VCaP (cell line): ENCODE results near the gene TP73.

ENCODE experiments used
- H3K27ac ChIP-seq: fragments of 450-650 bp; 2 replicates; pipeline ENCODE4 v1.5.1; 2017
- CTCF ChIP-seq: fragments of 450-650 bp; conservative IDR thresholded peaks from 2 replicates; pipeline ENCODE4 v1.5.1; 2017; ENCODE audit warnings: mild to moderate bottlenecking, moderate library complexity

Gene TP73

DNA sequence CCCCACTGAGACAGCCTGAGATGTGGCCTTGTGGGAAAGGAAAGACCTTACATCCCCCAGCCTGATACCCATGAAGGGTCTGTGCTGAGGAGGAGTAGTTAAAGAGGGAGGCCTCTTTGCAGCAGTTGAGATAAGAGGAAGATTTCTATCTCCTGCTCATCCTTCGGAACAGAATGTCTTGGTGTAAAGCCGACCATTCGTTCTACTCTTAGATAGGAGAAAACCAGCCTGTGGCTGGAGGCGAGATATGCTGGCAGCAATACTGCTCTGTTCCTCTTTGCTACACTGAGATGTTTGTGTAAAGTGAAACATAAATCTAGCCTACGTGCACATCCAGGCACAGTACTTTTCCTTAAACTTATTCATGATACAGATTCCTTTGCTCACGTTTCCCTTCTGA lies 98.4 kb downstream of the TP73 start:
- no peak overlapping the region for H3K27ac ChIP-seq
- no peak for TF ChIP-seq CTCF

DNA sequence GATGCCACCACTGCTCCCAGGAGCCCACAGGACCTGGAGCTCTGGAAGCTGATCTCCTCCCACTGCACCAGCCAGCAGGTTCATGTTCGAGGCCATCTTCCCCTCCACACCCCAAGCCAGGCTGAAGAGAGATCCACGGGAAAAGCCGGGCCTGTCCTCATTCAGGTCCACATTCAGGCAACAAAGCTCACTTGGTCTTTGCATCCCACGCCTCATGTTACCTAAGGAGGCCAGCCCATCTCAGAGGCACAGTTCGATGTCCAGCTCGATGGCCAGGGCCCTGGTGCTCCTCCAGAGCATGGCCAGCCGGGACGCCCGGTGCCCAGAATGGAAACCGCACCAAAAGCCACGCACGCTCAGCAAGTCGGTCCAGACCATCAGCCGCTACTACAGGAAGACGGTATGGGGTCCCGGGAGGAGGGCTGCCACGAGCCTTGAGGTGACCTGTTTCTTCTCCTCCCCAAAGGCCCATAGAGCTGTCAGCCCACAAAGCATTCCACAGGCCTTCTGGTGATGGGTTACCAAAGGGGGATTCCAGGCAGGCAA lies 100.2 kb downstream of the TP73 start, which contains the start of gene CCDC27:
Gene CCDC27 (plus strand): TSS at position 51 of the 546 bp plus-strand sequence. CDS start 32 bp downstream, at position 83.
- no peak for TF ChIP-seq CTCF
- H3K27ac ChIP-seq, result no peak within 1 kb of the TSS

DNA sequence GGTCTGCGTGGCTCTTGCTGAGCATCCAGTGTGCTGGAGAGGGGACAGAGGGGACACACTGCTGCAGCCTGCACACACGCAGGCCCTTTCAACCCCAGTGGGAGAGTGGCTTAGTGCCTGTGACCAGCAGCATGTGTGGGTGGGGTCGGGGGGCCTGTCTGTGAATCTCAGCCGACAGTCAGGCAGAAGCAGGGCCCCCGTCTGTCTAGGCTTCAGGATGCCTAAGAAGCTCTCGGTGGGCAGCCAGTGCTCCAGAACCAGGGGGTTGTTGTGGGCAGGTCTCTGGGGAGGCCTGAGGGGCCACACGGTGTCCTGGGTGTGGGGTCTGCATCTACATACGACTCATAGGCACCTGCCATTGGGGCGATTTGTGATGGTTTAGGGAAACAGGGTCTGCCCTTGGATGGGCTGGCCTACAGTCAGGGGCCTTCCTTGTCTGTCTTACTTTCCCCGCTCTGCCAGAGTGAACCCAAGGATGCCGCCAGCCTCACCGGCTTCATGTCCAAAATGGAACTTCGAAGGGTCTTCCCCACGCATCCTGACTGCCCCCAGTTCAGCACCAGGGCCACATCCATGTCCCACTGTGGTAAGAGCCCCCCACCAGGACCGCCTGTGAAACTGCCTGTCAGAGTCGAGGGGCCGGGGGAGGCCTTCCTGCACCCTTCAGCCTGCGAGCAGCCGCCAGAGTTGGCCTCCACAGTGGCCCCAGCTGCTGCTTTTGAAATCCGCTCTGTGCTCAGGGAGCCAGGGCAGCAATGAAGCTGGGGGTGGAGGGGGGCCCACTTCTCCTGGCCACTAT lies 101.5 kb downstream of the TP73 start:
- H3K27ac ChIP-seq, result no peak overlapping the region
- no peak for TF ChIP-seq CTCF

- no peak overlapping the region for H3K27ac ChIP-seq
- no peak for TF ChIP-seq CTCF
Measured at GRCh38 chr1:3756394-3756793, 104.1 kb downstream of the TP73 start.

GRCh38 chr1:3759164-3759563 lies 106.8 kb downstream of the TP73 start:
- no peak overlapping the region for H3K27ac ChIP-seq
- TF ChIP-seq CTCF, result no peak

DNA sequence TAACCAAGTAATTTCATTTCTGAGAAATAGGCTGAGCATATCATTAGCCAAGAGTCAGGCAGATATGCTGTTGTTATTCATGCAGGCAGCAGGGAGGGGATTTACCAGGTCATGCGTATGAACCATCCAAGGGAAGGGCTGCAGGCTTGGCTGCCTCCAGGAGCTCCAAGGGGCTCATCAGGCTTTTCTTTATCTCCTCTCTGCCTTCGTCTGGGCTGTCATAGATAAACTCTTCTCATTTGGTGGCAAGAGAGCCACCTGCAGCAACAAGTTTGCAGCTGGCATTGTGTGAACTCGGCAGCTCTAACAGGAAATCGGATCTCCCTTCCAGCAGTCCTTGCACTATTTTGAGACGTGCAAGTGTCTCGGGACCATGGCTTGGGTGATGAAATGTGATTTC lies 107.5 kb downstream of the TP73 start:
- no peak for TF ChIP-seq CTCF
- H3K27ac ChIP-seq, result no peak overlapping the region

- TF ChIP-seq CTCF, result no peak
- H3K27ac ChIP-seq, result no peak overlapping the region
Measured at GRCh38 chr1:3761296-3762010, 109.1 kb downstream of the TP73 start.
